ENCODE measurements around the gene WFDC13. TPM values are rescaled to one million over a fixed set of nuclear protein-coding genes. Genes with fewer than 3 reads are reported as not detected.
"Not testable (repeated sequence)": the region's sequence is repeated elsewhere in the genome, so short reads cannot be mapped to it uniquely, and the experiment has no call there.

WFDC13 gene
- not detected in 2 replicates for total RNA-seq (2022)
- Bru-seq, nascent RNA, result percentile 9 among the genes with signal in this experiment
- BruChase-seq, experiment 1, labeled RNA remaining after a 2-hour chase, result percentile 10 among the genes with signal in this experiment
- BruChase-seq, experiment 2, labeled RNA remaining after a 6-hour chase, result not detected
- long read RNA-seq, result 0 reads

- no peaks in the 10 kb centered on the region for H3K9me3 Mint-ChIP-seq (ENCODE audit: unreplicated experiment)
- TF ChIP-seq, protein P1, sequence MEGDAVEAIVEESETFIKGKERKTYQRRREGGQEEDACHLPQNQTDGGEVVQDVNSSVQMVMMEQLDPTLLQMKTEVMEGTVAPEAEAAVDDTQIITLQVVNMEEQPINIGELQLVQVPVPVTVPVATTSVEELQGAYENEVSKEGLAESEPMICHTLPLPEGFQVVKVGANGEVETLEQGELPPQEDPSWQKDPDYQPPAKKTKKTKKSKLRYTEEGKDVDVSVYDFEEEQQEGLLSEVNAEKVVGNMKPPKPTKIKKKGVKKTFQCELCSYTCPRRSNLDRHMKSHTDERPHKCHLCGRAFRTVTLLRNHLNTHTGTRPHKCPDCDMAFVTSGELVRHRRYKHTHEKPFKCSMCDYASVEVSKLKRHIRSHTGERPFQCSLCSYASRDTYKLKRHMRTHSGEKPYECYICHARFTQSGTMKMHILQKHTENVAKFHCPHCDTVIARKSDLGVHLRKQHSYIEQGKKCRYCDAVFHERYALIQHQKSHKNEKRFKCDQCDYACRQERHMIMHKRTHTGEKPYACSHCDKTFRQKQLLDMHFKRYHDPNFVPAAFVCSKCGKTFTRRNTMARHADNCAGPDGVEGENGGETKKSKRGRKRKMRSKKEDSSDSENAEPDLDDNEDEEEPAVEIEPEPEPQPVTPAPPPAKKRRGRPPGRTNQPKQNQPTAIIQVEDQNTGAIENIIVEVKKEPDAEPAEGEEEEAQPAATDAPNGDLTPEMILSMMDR (IDR thresholded peaks at IDR 0.05; ENCODE audit: insufficient read depth in 1 of 2, low read depth in 1 of 2, low read length in 1 of 2, severe bottlenecking in 1 of 2, unreplicated experiment in 1 of 2), result no peak
- BruUV-seq (replicated peaks), result no TSS peak
- POLR2A ChIA-PET, result no interaction called here
- Histone ChIP-seq H3K9me3 (no peaks in the 10 kb centered on the region), H3K36me3 (ENCODE audit: control insufficient read depth, insufficient read depth, low read length) (no peaks in the 10 kb centered on the region), H3K4me3 (ENCODE audit: low read depth, low read length) (no peak within 1 kb of the TSS), H3K27me3 (replicated peaks; ENCODE audit: control insufficient read depth, insufficient read depth, low read length) (0 out of 2 replicates have a peak, but pooled peaks cover 2% of the 10 kb centered on the region), H3K4me1 (no peaks in the 10 kb centered on the region)
- intact Hi-C loops (cut with micrococcal nuclease; ENCODE audit: unreplicated experiment), result no loop called here
- H3K27ac Mint-ChIP-seq (ENCODE audit: unreplicated experiment), result no peak within 1 kb of the TSS
- no peak for DNase-seq
- H3K4me1 Mint-ChIP-seq (ENCODE audit: low read depth, unreplicated experiment), result no peaks in the 10 kb centered on the region
- H3K27me3 Mint-ChIP-seq (ENCODE audit: insufficient read depth, unreplicated experiment), result peaks cover 15% of the 10 kb centered on the region
- H3K4me3 Mint-ChIP-seq (ENCODE audit: unreplicated experiment), result no peak within 1 kb of the TSS
- CTCF ChIA-PET, result interaction anchor here (2.1 kb wide), 1 partner anchor 69 kb away, joined by 9 read pairs; no protein-coding TSS in a partner anchor
- H3K36me3 Mint-ChIP-seq (ENCODE audit: insufficient read depth, unreplicated experiment), result no peaks in the 10 kb centered on the region
These were observed at the start of gene WFDC13 for GRCh38 chr20:45701873-45702272. TSS of gene WFDC13 (plus strand) at chr20:45702038. CDS start at chr20:45702124, 86 bp downstream.

GRCh38 chr20:45657038-45657437 lies 44.8 kb upstream of the WFDC13 start:
- H3K27me3 Mint-ChIP-seq (ENCODE audit: insufficient read depth, unreplicated experiment); H3K36me3 ChIP-seq (ENCODE audit: control insufficient read depth, insufficient read depth, low read length); H3K9me3 Mint-ChIP-seq (ENCODE audit: unreplicated experiment); H3K4me1 ChIP-seq; H3K4me3 ChIP-seq (ENCODE audit: low read depth, low read length); POLR2A ChIA-PET; CTCF ChIA-PET; H3K36me3 Mint-ChIP-seq (ENCODE audit: insufficient read depth, unreplicated experiment); H3K27ac Mint-ChIP-seq (ENCODE audit: unreplicated experiment); H3K4me3 Mint-ChIP-seq (ENCODE audit: unreplicated experiment); DNase-seq; H3K27me3 ChIP-seq (replicated peaks; ENCODE audit: control insufficient read depth, insufficient read depth, low read length); BruUV-seq (replicated peaks); H3K4me1 Mint-ChIP-seq (ENCODE audit: low read depth, unreplicated experiment); intact Hi-C loops (cut with micrococcal nuclease; ENCODE audit: unreplicated experiment): not testable (repeated sequence)
- H3K9me3 ChIP-seq, result peaks cover 10% of the 10 kb centered on the region; the same call in 1 of the 2 replicates

- H3K9me3 Mint-ChIP-seq (ENCODE audit: unreplicated experiment), result peaks cover 3% of the 10 kb centered on the region
- H3K27me3 ChIP-seq (replicated peaks; ENCODE audit: control insufficient read depth, insufficient read depth, low read length), result no peaks in the 10 kb centered on the region
- H3K4me3 ChIP-seq (ENCODE audit: low read depth, low read length), result no peak within 1 kb of the TSS
- intact Hi-C loops (cut with micrococcal nuclease; ENCODE audit: unreplicated experiment), result loop anchor here (10.0 kb wide), 1 partner anchor 45 kb away; the partner anchor contains the start of gene WFDC10A
- ChIA-PET CTCF (no interaction called here), POLR2A (no interaction called here)
- no peak for DNase-seq
- H3K36me3 ChIP-seq (ENCODE audit: control insufficient read depth, insufficient read depth, low read length), result no peaks in the 10 kb centered on the region
- H3K36me3 Mint-ChIP-seq (ENCODE audit: insufficient read depth, unreplicated experiment), result no peaks in the 10 kb centered on the region
- no peaks in the 10 kb centered on the region for H3K9me3 ChIP-seq
- TF ChIP-seq, protein P1 (IDR thresholded peaks at IDR 0.05; ENCODE audit: insufficient read depth in 1 of 2, low read depth in 1 of 2, low read length in 1 of 2, severe bottlenecking in 1 of 2, unreplicated experiment in 1 of 2), result no peak
- no peak within 1 kb of the TSS for H3K27ac Mint-ChIP-seq (ENCODE audit: unreplicated experiment)
- BruUV-seq (replicated peaks), result no TSS peak
- no peaks in the 10 kb centered on the region for H3K4me1 Mint-ChIP-seq (ENCODE audit: low read depth, unreplicated experiment)
- peaks cover 25% of the 10 kb centered on the region for H3K27me3 Mint-ChIP-seq (ENCODE audit: insufficient read depth, unreplicated experiment)
- no peak within 1 kb of the TSS for H3K4me3 Mint-ChIP-seq (ENCODE audit: unreplicated experiment)
- no peaks in the 10 kb centered on the region for H3K4me1 ChIP-seq
These were observed 31.7 kb upstream of the WFDC13 start, which contains the start of gene WFDC11 for GRCh38 chr20:45670139-45670538. TSS of gene WFDC11 (minus strand) at chr20:45670239. CDS start at chr20:45650600, 19,639 bp downstream.

Measured in Caco-2 (cell line).